ENCODE results near the gene MIR17HG. TPM values are rescaled to one million over a fixed set of nuclear protein-coding genes. Genes with fewer than 3 reads are reported as not detected.
"Not testable (repeated sequence)": the region's sequence is repeated elsewhere in the genome, so short reads cannot be mapped to it uniquely, and the experiment has no call there.

The MIR17HG gene
- total RNA-seq, 6 donors from 2014 or later = 3.1 to 4.5 (median 4.2) TPM; not detected in 1

GRCh38 chr13:91319996-91320395 lies 27.5 kb upstream of the MIR17HG start:
- no peaks in the 10 kb centered on the region for H3K27me3 ChIP-seq
- DNase-seq = peak in 1 of 2 donors; percentile 8
- TF ChIP-seq POLR2A (IDR thresholded peaks at IDR 0.05) (no peak), EP300 (IDR thresholded peaks at IDR 0.05) (no peak), POLR2AphosphoS5 (IDR thresholded peaks at IDR 0.05) (no peak), CTCF (IDR thresholded peaks at IDR 0.05) (no peak)
- 94 to 98% methylated on average over 6 of the region's 8 CpGs for WGBS, 2 donors
- no peaks in the 10 kb centered on the region for H3K9me3 ChIP-seq
- no peak overlapping the region for H3K4me3 ChIP-seq
- no peak overlapping the region for H3K27ac ChIP-seq
- ATAC-seq (ENCODE audit: low FRiP score in 2 of 2) = no peak
- no peaks in the 10 kb centered on the region for H3K4me1 ChIP-seq
- no peaks in the 10 kb centered on the region for H3K36me3 ChIP-seq

- H3K4me1 ChIP-seq; H3K27ac ChIP-seq; H3K4me3 ChIP-seq; H3K36me3 ChIP-seq; H3K27me3 ChIP-seq; H3K9me3 ChIP-seq; DNase-seq; ATAC-seq (ENCODE audit: low FRiP score in 2 of 2): not testable (repeated sequence)
- WGBS, 2 donors = 31 to 44% methylated on average over 1 of the region's 1 CpG
Measured at GRCh38 chr13:91320990-91321389, 26.5 kb upstream of the MIR17HG start.

GRCh38 chr13:91323349-91323748 lies 24.1 kb upstream of the MIR17HG start:
- Histone ChIP-seq H3K27me3 (no peaks in the 10 kb centered on the region), H3K36me3 (no peaks in the 10 kb centered on the region), H3K9me3 (no peaks in the 10 kb centered on the region), H3K27ac (no peak overlapping the region), H3K4me3 (no peak overlapping the region), H3K4me1 (no peaks in the 10 kb centered on the region)
- 86 to 87% methylated on average over 3 of the region's 3 CpGs for WGBS, 2 donors
- ATAC-seq (ENCODE audit: low FRiP score in 2 of 2) (no peak), DNase-seq (no peak)
- no peak for TF ChIP-seq POLR2AphosphoS5 (IDR thresholded peaks at IDR 0.05)
- no peak for TF ChIP-seq EP300 (IDR thresholded peaks at IDR 0.05)
- TF ChIP-seq POLR2A (IDR thresholded peaks at IDR 0.05) = no peak
- TF ChIP-seq CTCF (IDR thresholded peaks at IDR 0.05) = no peak

GRCh38 chr13:91326146-91326545 lies 21.3 kb upstream of the MIR17HG start:
- Histone ChIP-seq H3K36me3 (no peaks in the 10 kb centered on the region), H3K4me3 (no peak overlapping the region), H3K9me3 (no peaks in the 10 kb centered on the region), H3K4me1 (no peaks in the 10 kb centered on the region), H3K27ac (no peak overlapping the region), H3K27me3 (no peaks in the 10 kb centered on the region)
- TF ChIP-seq POLR2AphosphoS5 (IDR thresholded peaks at IDR 0.05) = no peak
- no peak for TF ChIP-seq EP300 (IDR thresholded peaks at IDR 0.05)
- TF ChIP-seq POLR2A (IDR thresholded peaks at IDR 0.05) = no peak
- TF ChIP-seq CTCF (IDR thresholded peaks at IDR 0.05) = no peak
- ATAC-seq (ENCODE audit: low FRiP score in 2 of 2) (no peak), DNase-seq (no peak)
- 38 to 54% methylated on average over 7 of the region's 7 CpGs for WGBS, 2 donors

GRCh38 chr13:91328726-91329125 lies 18.8 kb upstream of the MIR17HG start:
- Histone ChIP-seq H3K4me1 (no peaks in the 10 kb centered on the region), H3K27me3 (no peaks in the 10 kb centered on the region), H3K4me3 (no peak overlapping the region), H3K36me3 (no peaks in the 10 kb centered on the region), H3K27ac (no peak overlapping the region), H3K9me3 (no peaks in the 10 kb centered on the region)
- 91 to 97% methylated on average over 1 of the region's 1 CpG for WGBS, 2 donors
- DNase-seq (no peak), ATAC-seq (ENCODE audit: low FRiP score in 2 of 2) (no peak)
- TF ChIP-seq EP300 (IDR thresholded peaks at IDR 0.05) = no peak
- no peak for TF ChIP-seq POLR2A (IDR thresholded peaks at IDR 0.05)
- TF ChIP-seq POLR2AphosphoS5 (IDR thresholded peaks at IDR 0.05) = no peak
- TF ChIP-seq CTCF (IDR thresholded peaks at IDR 0.05) = no peak
